IPS-20b (cell line): ENCODE measurements around the gene DSCAML1.

Experiments
- H3K27ac ChIP-seq: one replicate; pipeline ENCODE4 v1.5.1; 2013; ENCODE audit warnings: low read length
- H3K27me3 ChIP-seq: 2 replicates; pipeline ENCODE4 v1.6.1; 2013; ENCODE audit warnings: mild to moderate bottlenecking, low read length, inconsistent platforms; ENCODE audit not compliant: insufficient read depth
- H3K36me3 ChIP-seq: 2 replicates; pipeline ENCODE4 v1.6.1; 2013; ENCODE audit warnings: low read depth, mild to moderate bottlenecking, inconsistent platforms, low read length, moderate library complexity; ENCODE audit not compliant: insufficient read depth
- H3K4me1 ChIP-seq: 2 replicates; pipeline ENCODE4 v1.6.1; 2013; ENCODE audit warnings: mild to moderate bottlenecking, control low read depth, inconsistent platforms, low read length, moderate library complexity; ENCODE audit not compliant: insufficient read depth
- H3K4me3 ChIP-seq: 2 replicates; pipeline ENCODE4 v1.5.1; 2013; ENCODE audit warnings: mild to moderate bottlenecking, low read length, inconsistent platforms
- H3K9ac ChIP-seq: 2 replicates; pipeline ENCODE4 v1.6.1; 2013; ENCODE audit warnings: low read depth, mild to moderate bottlenecking, inconsistent platforms, low read length, moderate library complexity
- H3K9me3 ChIP-seq: 2 replicates; pipeline ENCODE4 v1.6.1; 2013; ENCODE audit warnings: mild to moderate bottlenecking, low read depth, low read length, inconsistent platforms; ENCODE audit not compliant: insufficient read depth

Gene DSCAML1, protein sequence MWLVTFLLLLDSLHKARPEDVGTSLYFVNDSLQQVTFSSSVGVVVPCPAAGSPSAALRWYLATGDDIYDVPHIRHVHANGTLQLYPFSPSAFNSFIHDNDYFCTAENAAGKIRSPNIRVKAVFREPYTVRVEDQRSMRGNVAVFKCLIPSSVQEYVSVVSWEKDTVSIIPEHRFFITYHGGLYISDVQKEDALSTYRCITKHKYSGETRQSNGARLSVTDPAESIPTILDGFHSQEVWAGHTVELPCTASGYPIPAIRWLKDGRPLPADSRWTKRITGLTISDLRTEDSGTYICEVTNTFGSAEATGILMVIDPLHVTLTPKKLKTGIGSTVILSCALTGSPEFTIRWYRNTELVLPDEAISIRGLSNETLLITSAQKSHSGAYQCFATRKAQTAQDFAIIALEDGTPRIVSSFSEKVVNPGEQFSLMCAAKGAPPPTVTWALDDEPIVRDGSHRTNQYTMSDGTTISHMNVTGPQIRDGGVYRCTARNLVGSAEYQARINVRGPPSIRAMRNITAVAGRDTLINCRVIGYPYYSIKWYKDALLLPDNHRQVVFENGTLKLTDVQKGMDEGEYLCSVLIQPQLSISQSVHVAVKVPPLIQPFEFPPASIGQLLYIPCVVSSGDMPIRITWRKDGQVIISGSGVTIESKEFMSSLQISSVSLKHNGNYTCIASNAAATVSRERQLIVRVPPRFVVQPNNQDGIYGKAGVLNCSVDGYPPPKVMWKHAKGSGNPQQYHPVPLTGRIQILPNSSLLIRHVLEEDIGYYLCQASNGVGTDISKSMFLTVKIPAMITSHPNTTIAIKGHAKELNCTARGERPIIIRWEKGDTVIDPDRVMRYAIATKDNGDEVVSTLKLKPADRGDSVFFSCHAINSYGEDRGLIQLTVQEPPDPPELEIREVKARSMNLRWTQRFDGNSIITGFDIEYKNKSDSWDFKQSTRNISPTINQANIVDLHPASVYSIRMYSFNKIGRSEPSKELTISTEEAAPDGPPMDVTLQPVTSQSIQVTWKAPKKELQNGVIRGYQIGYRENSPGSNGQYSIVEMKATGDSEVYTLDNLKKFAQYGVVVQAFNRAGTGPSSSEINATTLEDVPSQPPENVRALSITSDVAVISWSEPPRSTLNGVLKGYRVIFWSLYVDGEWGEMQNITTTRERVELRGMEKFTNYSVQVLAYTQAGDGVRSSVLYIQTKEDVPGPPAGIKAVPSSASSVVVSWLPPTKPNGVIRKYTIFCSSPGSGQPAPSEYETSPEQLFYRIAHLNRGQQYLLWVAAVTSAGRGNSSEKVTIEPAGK (N-terminal part only)

GRCh38 chr11:117796872-117797529, at the start of gene DSCAML1:
DSCAML1 (minus strand) TSS chr11:117797216; CDS start chr11:117797079, 137 bp downstream.
- Histone ChIP-seq H3K4me3 (peak within 1 kb of the TSS; percentile 67), H3K27me3 (peaks cover 90% of the 10 kb centered on the region)

GRCh38 chr11:117843666-117844484, 46.9 kb upstream of the DSCAML1 start:
- no peaks in the 10 kb centered on the region for H3K9me3 ChIP-seq
- no peak overlapping the region for H3K9ac ChIP-seq
- no peak overlapping the region for H3K4me3 ChIP-seq
- no peaks in the 10 kb centered on the region for H3K27me3 ChIP-seq
- H3K4me1 ChIP-seq: no peaks in the 10 kb centered on the region
- no peak overlapping the region for H3K27ac ChIP-seq
- no peaks in the 10 kb centered on the region for H3K36me3 ChIP-seq

More at GRCh38 chr11:117796872-117797529, at the start of gene DSCAML1:
- Histone ChIP-seq H3K36me3 (no peaks in the 10 kb centered on the region), H3K4me1 (peaks cover 9% of the 10 kb centered on the region; the same call in 1 of the 2 replicates), H3K9ac (no peak within 1 kb of the TSS), H3K9me3 (no peaks in the 10 kb centered on the region), H3K27ac (no peak within 1 kb of the TSS)

DNA sequence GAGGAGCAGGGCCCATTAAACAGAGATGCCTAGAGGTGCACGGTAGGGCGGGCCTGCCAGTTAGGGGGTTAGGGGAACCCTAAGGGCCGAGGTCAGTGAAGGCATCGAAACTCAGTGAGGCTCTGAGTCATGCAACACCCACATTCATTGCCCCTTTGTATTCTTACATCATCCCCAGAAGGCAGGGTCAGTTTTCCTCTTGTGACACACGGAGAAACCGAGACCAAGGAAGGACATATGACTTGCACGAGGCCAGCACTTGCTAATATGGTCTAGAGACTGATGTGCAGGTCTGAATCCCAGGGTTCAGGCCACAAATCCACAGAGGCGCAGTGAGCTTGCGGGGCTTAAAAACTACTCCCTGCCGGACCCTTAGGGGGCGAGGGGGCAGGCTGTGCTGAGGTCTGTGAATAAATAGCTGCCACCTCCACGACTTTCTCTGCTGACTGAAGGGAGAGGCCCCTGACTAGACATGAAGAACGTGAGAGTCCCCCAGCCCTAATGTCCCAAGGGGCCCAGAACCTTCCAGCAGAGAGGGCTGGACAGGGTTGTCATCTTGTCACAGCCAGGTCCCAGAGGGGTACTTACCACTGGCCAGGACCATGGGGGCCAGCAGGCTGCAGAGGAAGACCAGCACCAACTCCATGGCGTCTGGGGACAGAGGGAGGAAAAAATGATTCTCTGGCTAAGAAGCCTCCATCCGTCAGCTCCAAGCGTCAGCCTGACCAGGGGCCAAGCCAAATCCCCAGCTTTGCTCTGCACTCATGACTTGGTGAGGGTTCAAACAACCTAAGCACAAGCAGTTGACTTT, 45.3 kb upstream of the DSCAML1 start:
- H3K9me3 ChIP-seq: no peaks in the 10 kb centered on the region
- no peak overlapping the region for H3K4me3 ChIP-seq
- no peaks in the 10 kb centered on the region for H3K36me3 ChIP-seq
- H3K4me1 ChIP-seq: no peaks in the 10 kb centered on the region
- no peaks in the 10 kb centered on the region for H3K27me3 ChIP-seq
- no peak overlapping the region for H3K27ac ChIP-seq
- no peak overlapping the region for H3K9ac ChIP-seq

DNA sequence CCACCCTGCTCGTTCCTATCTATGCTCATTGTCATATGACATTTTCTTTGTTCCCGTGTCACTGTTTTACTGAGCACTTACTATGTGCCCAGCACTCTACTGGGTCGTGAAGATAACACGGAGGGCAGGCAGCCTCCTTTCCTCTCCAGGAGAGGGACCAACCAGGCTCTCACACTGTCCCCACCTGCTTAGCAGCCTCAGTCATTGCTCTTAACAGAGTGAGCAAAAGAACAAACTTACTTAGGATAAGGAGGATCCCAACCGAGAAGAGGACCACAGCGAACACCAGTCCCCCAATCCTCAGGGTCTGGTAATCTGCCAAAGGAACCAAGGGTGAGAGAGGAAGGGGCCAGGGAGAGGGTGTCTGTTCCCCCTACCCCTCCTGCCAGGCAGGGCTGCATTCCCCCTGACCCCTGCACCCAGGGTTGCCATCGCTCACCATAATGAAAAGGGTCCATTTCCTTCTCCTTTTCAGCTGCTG, 44.6 kb upstream of the DSCAML1 start:
- Histone ChIP-seq H3K9me3 (no peaks in the 10 kb centered on the region), H3K9ac (no peak overlapping the region), H3K4me1 (no peaks in the 10 kb centered on the region), H3K27me3 (no peaks in the 10 kb centered on the region), H3K4me3 (no peak overlapping the region), H3K27ac (no peak overlapping the region), H3K36me3 (no peaks in the 10 kb centered on the region)

DNA sequence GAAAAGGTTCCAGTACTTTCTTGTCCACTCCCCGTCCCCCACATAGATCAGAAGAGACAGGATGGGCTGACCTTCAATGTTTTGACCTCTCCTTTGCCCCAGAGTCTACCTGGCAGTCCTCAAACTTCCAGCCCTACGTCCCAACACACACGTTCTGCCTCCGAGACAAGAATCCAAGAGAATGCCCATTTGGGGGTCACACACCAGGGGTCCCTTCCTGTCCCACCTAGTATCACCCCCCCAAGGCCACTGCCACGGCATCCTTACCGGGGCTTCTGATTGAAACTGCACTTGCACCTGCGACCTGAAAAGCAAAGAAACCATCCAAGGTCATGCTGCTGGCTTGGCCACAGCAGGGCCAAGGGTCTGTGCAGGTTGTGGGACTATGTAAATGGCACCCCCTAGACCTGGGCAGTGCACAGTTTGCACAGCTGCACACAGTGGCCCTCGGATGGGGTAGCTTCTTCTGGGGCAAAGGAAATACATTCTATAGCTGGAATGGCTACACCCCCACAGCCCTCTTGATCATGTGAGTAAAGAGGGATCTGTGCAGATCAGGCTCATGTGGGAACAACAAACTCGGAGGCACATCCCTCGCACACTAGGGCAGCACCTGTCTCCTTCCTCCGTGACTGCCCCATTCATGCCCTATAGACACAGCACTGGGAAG, 44.0 kb upstream of the DSCAML1 start:
- no peaks in the 10 kb centered on the region for H3K4me1 ChIP-seq
- H3K27ac ChIP-seq: no peak overlapping the region
- H3K9ac ChIP-seq: no peak overlapping the region
- H3K4me3 ChIP-seq: no peak overlapping the region
- no peaks in the 10 kb centered on the region for H3K27me3 ChIP-seq
- H3K9me3 ChIP-seq: no peaks in the 10 kb centered on the region
- no peaks in the 10 kb centered on the region for H3K36me3 ChIP-seq

GRCh38 chr11:117839936-117840813, 43.2 kb upstream of the DSCAML1 start:
- H3K9me3 ChIP-seq: no peaks in the 10 kb centered on the region
- H3K27me3 ChIP-seq: no peaks in the 10 kb centered on the region
- H3K4me1 ChIP-seq: no peaks in the 10 kb centered on the region
- H3K4me3 ChIP-seq: no peak overlapping the region
- H3K36me3 ChIP-seq: no peaks in the 10 kb centered on the region
- H3K27ac ChIP-seq: no peak overlapping the region
- no peak overlapping the region for H3K9ac ChIP-seq

GRCh38 chr11:117839380-117839881, 42.4 kb upstream of the DSCAML1 start:
- Histone ChIP-seq H3K27ac (no peak overlapping the region), H3K4me1 (no peaks in the 10 kb centered on the region), H3K27me3 (no peaks in the 10 kb centered on the region), H3K9me3 (no peaks in the 10 kb centered on the region), H3K4me3 (no peak overlapping the region), H3K9ac (no peak overlapping the region), H3K36me3 (no peaks in the 10 kb centered on the region)

GRCh38 chr11:117838901-117839300, 41.9 kb upstream of the DSCAML1 start:
- Histone ChIP-seq H3K9ac (no peak overlapping the region), H3K9me3 (no peaks in the 10 kb centered on the region), H3K27ac (no peak overlapping the region), H3K4me1 (no peaks in the 10 kb centered on the region), H3K4me3 (no peak overlapping the region), H3K36me3 (no peaks in the 10 kb centered on the region), H3K27me3 (no peaks in the 10 kb centered on the region)

- H3K27me3 ChIP-seq: no peaks in the 10 kb centered on the region
- H3K4me1 ChIP-seq: no peaks in the 10 kb centered on the region
- H3K27ac ChIP-seq: no peak overlapping the region
- H3K9ac ChIP-seq: no peak overlapping the region
- no peaks in the 10 kb centered on the region for H3K9me3 ChIP-seq
- H3K36me3 ChIP-seq: no peaks in the 10 kb centered on the region
- no peak overlapping the region for H3K4me3 ChIP-seq
Measured at GRCh38 chr11:117837791-117838190, 40.8 kb upstream of the DSCAML1 start.
